GM18498 (cell line): ENCODE data around the gene OR4X2.
"Not testable (repeated sequence)": the region's sequence is repeated elsewhere in the genome, so short reads cannot be mapped to it uniquely, and the experiment has no call there.

Experiments
- ATAC-seq: cut with Tn5 transposase; IDR thresholded peaks from one replicate; pipeline ENCODE4 v1.9.1; 2021; ENCODE audit warnings: mild to moderate bottlenecking, moderate library complexity; ENCODE audit not compliant: unreplicated experiment

OR4X2 gene

GRCh38 chr11:48244804-48245203, at the start of gene OR4X2:
TSS of gene OR4X2 (plus strand) at chr11:48245104. CDS start at chr11:48245104, 0 bp downstream.
- no peak for ATAC-seq

GRCh38 chr11:48207881-48208280, 37.0 kb upstream of the OR4X2 start:
- no peak for ATAC-seq

- ATAC-seq, result no peak
These were observed 34.9 kb upstream of the OR4X2 start for GRCh38 chr11:48210052-48210451.

- no peak for ATAC-seq
These were observed 28.4 kb upstream of the OR4X2 start, which contains the start of gene OR4B1 for GRCh38 chr11:48216510-48216909. TSS of gene OR4B1 (plus strand) at chr11:48216810. CDS start at chr11:48216810, 0 bp downstream.

GRCh38 chr11:48228761-48229160, 16.1 kb upstream of the OR4X2 start:
- no peak for ATAC-seq

- ATAC-seq, result not testable (repeated sequence)
These were observed 14.8 kb upstream of the OR4X2 start for GRCh38 chr11:48230057-48230456.

- ATAC-seq, result no peak
These were observed 7.2 kb upstream of the OR4X2 start for GRCh38 chr11:48237727-48238126.

GRCh38 chr11:48242501-48242900, 2.4 kb upstream of the OR4X2 start:
- no peak for ATAC-seq

GRCh38 chr11:48248902-48249301, 4.0 kb downstream of the OR4X2 start:
- no peak for ATAC-seq

- ATAC-seq, result no peak
These were observed 16.7 kb downstream of the OR4X2 start for GRCh38 chr11:48261600-48261999.

GRCh38 chr11:48263423-48263911, 18.6 kb downstream of the OR4X2 start, which contains the start of gene OR4X1:
TSS of gene OR4X1 (plus strand) at chr11:48263861. CDS start at chr11:48263861, 0 bp downstream.
- ATAC-seq, result no peak

- ATAC-seq, result no peak
These were observed 25.7 kb downstream of the OR4X2 start for GRCh38 chr11:48270621-48271020.

GRCh38 chr11:48272606-48273005, 27.7 kb downstream of the OR4X2 start:
- no peak for ATAC-seq
